Dendritic cell treated with granulocyte-macrophage colony-stimulating factor and Interleukin-4, amounts not matched to agents 40 ng/mL and 50 ng/mL, for 4 days (primary cell): Measurements from ENCODE around the gene PHYKPL.
"Not testable (repeated sequence)": the region's sequence is repeated elsewhere in the genome, so short reads cannot be mapped to it uniquely, and the experiment has no call there.

Experiments
- H3K27ac Mint-ChIP-seq: one replicate; pipeline ENCODE4 v1.8.0; 2022; ENCODE audit warnings: mild to moderate bottlenecking, mixed read lengths
- H3K27me3 Mint-ChIP-seq: one replicate; pipeline ENCODE4 v1.8.0; 2022; ENCODE audit warnings: mild to moderate bottlenecking, mixed read lengths
- H3K36me3 Mint-ChIP-seq: one replicate; pipeline ENCODE4 v1.8.0; 2022; ENCODE audit warnings: low read depth, mixed read lengths
- H3K4me1 Mint-ChIP-seq: one replicate; pipeline ENCODE4 v1.8.0; 2022; ENCODE audit warnings: low read depth, mixed read lengths
- H3K4me3 Mint-ChIP-seq: one replicate; pipeline ENCODE4 v1.8.0; 2022; ENCODE audit warnings: mild to moderate bottlenecking, moderate library complexity, mixed read lengths
- H3K9me3 Mint-ChIP-seq: one replicate; pipeline ENCODE4 v1.8.0; 2022; ENCODE audit warnings: mixed read lengths
- intact Hi-C: fragments of 100-400 bp; cut with micrococcal nuclease; formaldehyde crosslinking; loops from one replicate; pipeline ENCODE4 v1.15.0; 2022

PHYKPL gene

GRCh38 chr5:178239626-178240301 lies 7.2 kb upstream of the PHYKPL start:
- peak overlapping the region; percentile 94 for H3K27ac Mint-ChIP-seq
- H3K27me3 Mint-ChIP-seq, intact Hi-C loops, H3K9me3 Mint-ChIP-seq, H3K36me3 Mint-ChIP-seq: not testable (repeated sequence)
- H3K4me1 Mint-ChIP-seq: peaks cover 89% of the 10 kb centered on the region
- H3K4me3 Mint-ChIP-seq: peak overlapping the region; percentile 52

- Mint-ChIP-seq H3K27me3 (no peaks in the 10 kb centered on the region), H3K27ac (peak overlapping the region; percentile 94), H3K9me3 (no peaks in the 10 kb centered on the region), H3K36me3 (no peaks in the 10 kb centered on the region), H3K4me1 (peaks cover 92% of the 10 kb centered on the region), H3K4me3 (no peak overlapping the region)
- intact Hi-C loops: no loop called here
These were observed 6.3 kb upstream of the PHYKPL start for GRCh38 chr5:178238711-178239592.

- Mint-ChIP-seq H3K4me1 (peaks cover 92% of the 10 kb centered on the region), H3K4me3 (no peak overlapping the region), H3K36me3 (no peaks in the 10 kb centered on the region), H3K27ac (peak overlapping the region; percentile 94), H3K27me3 (no peaks in the 10 kb centered on the region), H3K9me3 (no peaks in the 10 kb centered on the region)
- intact Hi-C loops: no loop called here
These were observed 5.7 kb upstream of the PHYKPL start for GRCh38 chr5:178238313-178238635.

GRCh38 chr5:178237431-178238312 lies 5.1 kb upstream of the PHYKPL start:
- Mint-ChIP-seq H3K27me3 (no peaks in the 10 kb centered on the region), H3K9me3 (no peaks in the 10 kb centered on the region), H3K27ac (peak overlapping the region; percentile 94), H3K36me3 (no peaks in the 10 kb centered on the region), H3K4me3 (no peak overlapping the region), H3K4me1 (peaks cover 98% of the 10 kb centered on the region)
- intact Hi-C loops: no loop called here

- Mint-ChIP-seq H3K9me3 (no peaks in the 10 kb centered on the region), H3K36me3 (peaks cover 3% of the 10 kb centered on the region), H3K27ac (peak overlapping the region; percentile 94), H3K27me3 (no peaks in the 10 kb centered on the region), H3K4me3 (peak overlapping the region; percentile 33), H3K4me1 (peaks cover 91% of the 10 kb centered on the region)
- intact Hi-C loops: no loop called here
These were observed 4.1 kb upstream of the PHYKPL start for GRCh38 chr5:178236679-178237078.

- H3K27ac Mint-ChIP-seq: peak overlapping the region; percentile 94
These were observed 3.5 kb upstream of the PHYKPL start for GRCh38 chr5:178236126-178236525.

GRCh38 chr5:178235588-178235974 lies 3.0 kb upstream of the PHYKPL start:
- Mint-ChIP-seq H3K4me3 (no peak overlapping the region), H3K27me3 (no peaks in the 10 kb centered on the region), H3K9me3 (no peaks in the 10 kb centered on the region), H3K36me3 (peaks cover 14% of the 10 kb centered on the region), H3K27ac (peak overlapping the region; percentile 94), H3K4me1 (peaks cover 91% of the 10 kb centered on the region)
- intact Hi-C loops: loop anchor here (1.0 kb wide), 1 partner anchor 45 kb away; no protein-coding TSS in a partner anchor

More at GRCh38 chr5:178236126-178236525, 3.5 kb upstream of the PHYKPL start:
- peaks cover 9% of the 10 kb centered on the region for H3K36me3 Mint-ChIP-seq
- H3K4me1 Mint-ChIP-seq: peaks cover 91% of the 10 kb centered on the region
- no peaks in the 10 kb centered on the region for H3K27me3 Mint-ChIP-seq
- H3K4me3 Mint-ChIP-seq: peak overlapping the region; percentile 4
- intact Hi-C loops: no loop called here
- H3K9me3 Mint-ChIP-seq: no peaks in the 10 kb centered on the region

GRCh38 chr5:178234750-178235587 lies 2.4 kb upstream of the PHYKPL start:
- Mint-ChIP-seq H3K36me3 (peaks cover 21% of the 10 kb centered on the region), H3K9me3 (no peaks in the 10 kb centered on the region), H3K4me3 (no peak overlapping the region), H3K27me3 (no peaks in the 10 kb centered on the region), H3K4me1 (peaks cover 91% of the 10 kb centered on the region), H3K27ac (peak overlapping the region; percentile 94)
- intact Hi-C loops: loop anchor here (1.0 to 5.0 kb wide), 3 partner anchors 45 to 1588 kb away; partner anchors contain the start of genes COL23A1 and TSPAN17

GRCh38 chr5:178234121-178234749 lies 1.6 kb upstream of the PHYKPL start:
- H3K27ac Mint-ChIP-seq: peak overlapping the region; percentile 94
- intact Hi-C loops: loop anchor here (5.0 kb wide), 2 partner anchors 358 to 1587 kb away; partner anchors contain the start of genes COL23A1 and TSPAN17
- H3K4me3 Mint-ChIP-seq: no peak overlapping the region
- H3K36me3 Mint-ChIP-seq: peaks cover 28% of the 10 kb centered on the region
- H3K27me3 Mint-ChIP-seq: no peaks in the 10 kb centered on the region
- peaks cover 91% of the 10 kb centered on the region for H3K4me1 Mint-ChIP-seq
- H3K9me3 Mint-ChIP-seq: no peaks in the 10 kb centered on the region

GRCh38 chr5:178232920-178233429 lies 373 bp upstream of the PHYKPL start:
- intact Hi-C loops: loop anchor here (5.0 kb wide), 2 partner anchors 359 to 1586 kb away; partner anchors contain the start of genes COL23A1 and TSPAN17
- Mint-ChIP-seq H3K36me3 (peaks cover 41% of the 10 kb centered on the region), H3K4me3 (peak overlapping the region; percentile 84), H3K9me3 (no peaks in the 10 kb centered on the region), H3K27me3 (no peaks in the 10 kb centered on the region), H3K4me1 (peaks cover 89% of the 10 kb centered on the region), H3K27ac (peak overlapping the region; percentile 94)

GRCh38 chr5:178231539-178232123 lies 971 bp downstream of the PHYKPL start:
- Mint-ChIP-seq H3K4me1 (peaks cover 84% of the 10 kb centered on the region), H3K9me3 (no peaks in the 10 kb centered on the region), H3K27ac (peak overlapping the region; percentile 94), H3K27me3 (no peaks in the 10 kb centered on the region), H3K36me3 (peaks cover 54% of the 10 kb centered on the region), H3K4me3 (peak overlapping the region; percentile 84)
- intact Hi-C loops: loop anchor here (5.0 kb wide), 2 partner anchors 361 to 1584 kb away; partner anchors contain the start of genes COL23A1 and TSPAN17
